C4-2B (cell line): ENCODE measurements around the gene MRPL57.
"Not testable (repeated sequence)": the region's sequence is repeated elsewhere in the genome, so short reads cannot be mapped to it uniquely, and the experiment has no call there.

Experiments used
- ZFX ChIP-seq: fragments of 450-650 bp; IDR thresholded peaks from 2 replicates; pipeline ENCODE4 v1.6.1; 2017
- TF ChIP-seq, protein P1 (sequence below): fragments of 450-650 bp; conservative IDR thresholded peaks from 2 replicates; pipeline ENCODE4 v1.5.1; 2017; ENCODE audit warnings: mild to moderate bottlenecking

DNA sequence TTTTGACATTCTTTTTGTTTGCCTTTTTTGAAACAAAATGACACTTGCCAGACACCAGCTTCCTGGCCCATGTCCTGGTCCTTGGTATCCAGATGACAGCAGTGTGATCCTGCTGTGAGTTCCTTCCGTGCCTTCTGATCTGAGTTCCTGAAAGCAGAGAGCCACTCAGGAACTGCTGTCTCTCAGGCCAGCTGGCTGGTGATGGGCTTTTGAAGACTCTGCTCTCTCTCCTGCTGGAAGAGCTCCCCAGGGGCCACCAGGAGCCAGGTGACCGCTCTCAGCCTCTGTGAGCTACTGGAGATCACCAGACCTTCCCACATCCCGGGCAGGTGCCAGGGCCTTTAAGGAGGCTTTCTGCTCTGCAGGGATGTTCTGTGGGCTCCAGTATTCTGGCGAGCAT lies 21.9 kb downstream of the MRPL57 start:
- TF ChIP-seq, protein P1, sequence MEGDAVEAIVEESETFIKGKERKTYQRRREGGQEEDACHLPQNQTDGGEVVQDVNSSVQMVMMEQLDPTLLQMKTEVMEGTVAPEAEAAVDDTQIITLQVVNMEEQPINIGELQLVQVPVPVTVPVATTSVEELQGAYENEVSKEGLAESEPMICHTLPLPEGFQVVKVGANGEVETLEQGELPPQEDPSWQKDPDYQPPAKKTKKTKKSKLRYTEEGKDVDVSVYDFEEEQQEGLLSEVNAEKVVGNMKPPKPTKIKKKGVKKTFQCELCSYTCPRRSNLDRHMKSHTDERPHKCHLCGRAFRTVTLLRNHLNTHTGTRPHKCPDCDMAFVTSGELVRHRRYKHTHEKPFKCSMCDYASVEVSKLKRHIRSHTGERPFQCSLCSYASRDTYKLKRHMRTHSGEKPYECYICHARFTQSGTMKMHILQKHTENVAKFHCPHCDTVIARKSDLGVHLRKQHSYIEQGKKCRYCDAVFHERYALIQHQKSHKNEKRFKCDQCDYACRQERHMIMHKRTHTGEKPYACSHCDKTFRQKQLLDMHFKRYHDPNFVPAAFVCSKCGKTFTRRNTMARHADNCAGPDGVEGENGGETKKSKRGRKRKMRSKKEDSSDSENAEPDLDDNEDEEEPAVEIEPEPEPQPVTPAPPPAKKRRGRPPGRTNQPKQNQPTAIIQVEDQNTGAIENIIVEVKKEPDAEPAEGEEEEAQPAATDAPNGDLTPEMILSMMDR, result not testable (repeated sequence)
- not testable (repeated sequence) for TF ChIP-seq ZFX
